Tibial nerve (tissue), 4 donors: Measurements from ENCODE around the gene ELMO2. TPM values are rescaled to one million over a fixed set of nuclear protein-coding genes. Genes with fewer than 3 reads are reported as not detected.
A peak's percentile ranks its signal among the peaks of the same experiment; 100 is the strongest.

Source experiments
- DNase-seq, 2 donors: peaks; one replicate each; pipeline ENCODE4 v3.0.0-alpha.2; 2019; ENCODE audit warnings: low spot score in 2 of 2
- H3K27ac ChIP-seq, 4 donors: fragments of 200-600 bp; sonication (generic) in 3 of 4; one replicate each; pipeline ENCODE4 v1.5.1; 2017 to 2019; ENCODE audit warnings: mild to moderate bottlenecking in 1 of 4
- H3K27me3 ChIP-seq, 2 donors: fragments of 200-600 bp; sonication (generic) in 1 of 2; one replicate each; pipeline versions ENCODE4 v1.5.1 to v1.6.0; 2017 to 2019
- H3K36me3 ChIP-seq, 3 donors: fragments of 200-600 bp; sonication (generic); one replicate each; pipeline ENCODE4 v1.5.1; 2018 to 2019
- H3K4me1 ChIP-seq, 4 donors: fragments of 200-600 bp; sonication (generic) in 3 of 4; one replicate each; pipeline ENCODE4 v1.5.1; 2017 to 2019
- H3K4me3 ChIP-seq, 4 donors: fragments of 200-600 bp; sonication (generic) in 3 of 4; one replicate each; pipeline ENCODE4 v1.5.1; 2017 to 2019; ENCODE audit warnings: mild to moderate bottlenecking in 1 of 4, moderate library complexity in 1 of 4
- H3K9me3 ChIP-seq, 4 donors: fragments of 200-600 bp; sonication (generic) in 3 of 4; one replicate each; pipeline ENCODE4 v1.5.1; 2017 to 2019
- CTCF ChIP-seq, 5 experiments: fragments of 200-600 bp in 3 of 5; fragments of 450-650 bp in 2 of 5; sonication (generic) in 3 of 5; IDR thresholded peaks; one replicate each; pipeline ENCODE4 v1.5.1; 2016 to 2019; ENCODE audit warnings: antibody characterized with exemption in 5 of 5, mild to moderate bottlenecking in 3 of 5, moderate library complexity in 2 of 5
- EP300 ChIP-seq, 2 donors: sonication (generic); formaldehyde crosslinking; IDR thresholded peaks; one replicate each; pipeline ENCODE4 v1.6.1; 2017; ENCODE audit warnings: antibody characterized with exemption in 2 of 2, mild to moderate bottlenecking in 1 of 2
- POLR2A ChIP-seq, 2 donors: fragments of 450-650 bp; IDR thresholded peaks; one replicate each; pipeline ENCODE4 v1.6.1; 2017; ENCODE audit warnings: antibody characterized with exemption in 2 of 2, mild to moderate bottlenecking in 2 of 2, moderate library complexity in 2 of 2
- whole genome bisulfite sequencing, 2 donors: methylation state at CpG; one replicate each; pipeline ENCODE4 v1.1.5; 2018; 5-methylcytosine and 5-hydroxymethylcytosine counted together
- total RNA-seq, 4 donors: library from RNA; depleted of rRNA; stranded (reverse); fragments of >200 nt; gene quantifications; one replicate each; pipeline ENCODE4 v1.1.0, GENCODE V29; 2016

Gene ELMO2
- total RNA-seq, 4 donors from 2014 or later: 56.7 to 78.9 (median 70.5) TPM

GRCh38 chr20:46378412-46379009 is 27.9 kb downstream of the ELMO2 start:
- Histone ChIP-seq H3K27me3 (no peaks in the 10 kb centered on the region), H3K36me3 (peaks cover 9 to 98% (median 27%) of the 10 kb centered on the region in 3 donors), H3K4me3 (no peak overlapping the region), H3K4me1 (peaks cover 0 to 13% (median 0%) of the 10 kb centered on the region in 4 donors), H3K27ac (no peak overlapping the region), H3K9me3 (no peaks in the 10 kb centered on the region)
- WGBS, 2 donors: 72 to 88% methylated on average over 2 of the region's 2 CpGs
- no peak for DNase-seq
- TF ChIP-seq EP300 (IDR thresholded peaks at IDR 0.05) (no peak), POLR2A (IDR thresholded peaks at IDR 0.05) (no peak)

- H3K4me3 ChIP-seq: no peak overlapping the region
- peaks cover 12 to 98% (median 25%) of the 10 kb centered on the region in 3 donors for H3K36me3 ChIP-seq
- peaks cover 0 to 13% (median 0%) of the 10 kb centered on the region in 4 donors for H3K4me1 ChIP-seq
- 77 to 82% methylated on average over 7 of the region's 7 CpGs for WGBS, 2 donors
- H3K9me3 ChIP-seq: no peaks in the 10 kb centered on the region
- peak overlapping the region in 1 of 4 donors; percentile 39 for H3K27ac ChIP-seq
- DNase-seq: no peak
- no peak for TF ChIP-seq POLR2A (IDR thresholded peaks at IDR 0.05)
- TF ChIP-seq CTCF (IDR thresholded peaks at IDR 0.05): no peak
- no peak for TF ChIP-seq EP300 (IDR thresholded peaks at IDR 0.05)
- no peaks in the 10 kb centered on the region for H3K27me3 ChIP-seq
These were observed 28.9 kb downstream of the ELMO2 start for GRCh38 chr20:46377518-46377917.

- no peak for DNase-seq
- Histone ChIP-seq H3K4me1 (peaks cover 0 to 13% (median 0%) of the 10 kb centered on the region in 4 donors), H3K27me3 (no peaks in the 10 kb centered on the region), H3K27ac (peak overlapping the region in 2 of 4 donors; percentile 27 to 52), H3K4me3 (no peak overlapping the region), H3K9me3 (no peaks in the 10 kb centered on the region), H3K36me3 (peaks cover 19 to 98% (median 35%) of the 10 kb centered on the region in 3 donors)
- TF ChIP-seq POLR2A (IDR thresholded peaks at IDR 0.05) (no peak), EP300 (IDR thresholded peaks at IDR 0.05) (no peak), CTCF (IDR thresholded peaks at IDR 0.05) (no peak)
- 59 to 66% methylated on average over 4 of the region's 4 CpGs for WGBS, 2 donors
These were observed 30.1 kb downstream of the ELMO2 start for GRCh38 chr20:46376196-46376785.

GRCh38 chr20:46375771-46376170 is 30.6 kb downstream of the ELMO2 start:
- DNase-seq: no peak
- peak overlapping the region in 2 of 4 donors; percentile 27 to 52 for H3K27ac ChIP-seq
- H3K27me3 ChIP-seq: no peaks in the 10 kb centered on the region
- H3K4me3 ChIP-seq: no peak overlapping the region
- WGBS, 2 donors: 48 to 58% methylated on average over 5 of the region's 5 CpGs
- peaks cover 22 to 98% (median 40%) of the 10 kb centered on the region in 3 donors for H3K36me3 ChIP-seq
- peaks cover 0 to 13% (median 0%) of the 10 kb centered on the region in 4 donors for H3K4me1 ChIP-seq
- TF ChIP-seq EP300 (IDR thresholded peaks at IDR 0.05): no peak
- no peak for TF ChIP-seq CTCF (IDR thresholded peaks at IDR 0.05)
- TF ChIP-seq POLR2A (IDR thresholded peaks at IDR 0.05): no peak
- no peaks in the 10 kb centered on the region for H3K9me3 ChIP-seq

DNA sequence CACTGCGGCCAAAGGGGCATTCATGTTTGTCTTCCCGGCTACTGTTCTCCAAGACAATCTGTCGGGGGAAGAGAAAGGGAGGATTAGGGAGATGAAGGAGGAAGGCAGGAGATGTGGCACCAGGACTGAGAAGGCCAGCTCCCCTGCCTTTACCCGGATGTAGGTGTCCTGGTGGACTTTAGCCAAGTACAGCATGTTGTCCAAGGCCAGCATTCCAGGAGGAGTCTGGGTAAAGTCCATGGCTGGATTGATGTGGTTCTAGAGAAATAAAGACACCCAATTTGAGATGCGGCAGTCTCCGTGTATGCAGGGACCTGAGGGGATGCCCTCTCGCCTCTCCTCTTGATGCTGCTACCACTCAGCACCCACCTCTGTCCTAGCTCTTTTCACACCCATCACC is 32.0 kb downstream of the ELMO2 start:
- Histone ChIP-seq H3K27ac (no peak overlapping the region), H3K9me3 (no peaks in the 10 kb centered on the region), H3K27me3 (no peaks in the 10 kb centered on the region), H3K4me1 (peaks cover 0 to 13% (median 0%) of the 10 kb centered on the region in 4 donors), H3K36me3 (peaks cover 22 to 98% (median 45%) of the 10 kb centered on the region in 3 donors), H3K4me3 (no peak overlapping the region)
- 88 to 91% methylated on average over 7 of the region's 7 CpGs for WGBS, 2 donors
- no peak for DNase-seq
- TF ChIP-seq EP300 (IDR thresholded peaks at IDR 0.05) (no peak), POLR2A (IDR thresholded peaks at IDR 0.05) (no peak), CTCF (IDR thresholded peaks at IDR 0.05) (no peak)
